Sigmoid colon (tissue), 7 donors: ENCODE data around the gene RNF157. TPM values are rescaled to one million over a fixed set of nuclear protein-coding genes. Genes with fewer than 3 reads are reported as not detected.

Source experiments
- DNase-seq: peaks from one replicate; pipeline ENCODE4 v3.0.0-alpha.2; 2019
- H3K27ac ChIP-seq, 4 donors: fragments of 200-600 bp; sonication (generic); one replicate each; pipeline ENCODE4 v1.5.1; 2016 to 2019; ENCODE audit warnings: mild to moderate bottlenecking in 1 of 4
- H3K27me3 ChIP-seq, 3 donors: fragments of 200-600 bp; sonication (generic); one replicate each; pipeline ENCODE4 v1.5.1; 2019; ENCODE audit warnings: mild to moderate bottlenecking in 1 of 3
- H3K36me3 ChIP-seq, 4 donors: fragments of 200-600 bp; sonication (generic); one replicate each; pipeline ENCODE4 v1.5.1; 2016 to 2019
- H3K4me1 ChIP-seq, 4 donors: fragments of 200-600 bp; sonication (generic); one replicate each; pipeline ENCODE4 v1.5.1; 2017 to 2019
- H3K4me3 ChIP-seq, 4 donors: fragments of 200-600 bp; sonication (generic); one replicate each; pipeline ENCODE4 v1.5.1; 2017 to 2019; ENCODE audit warnings: mild to moderate bottlenecking in 2 of 4, moderate library complexity in 1 of 4
- H3K9me3 ChIP-seq, 4 donors: fragments of 200-600 bp in 3 of 4; sonication (generic) in 3 of 4; one replicate each; pipeline versions ENCODE4 v1.5.1 to v1.6.1; 2013 to 2019
- CTCF ChIP-seq, 4 experiments: fragments of 450-650 bp in 3 of 4; fragments of 200-600 bp in 1 of 4; IDR thresholded peaks; one replicate each; pipeline ENCODE4 v1.5.1; 2016 to 2019; ENCODE audit warnings: antibody characterized with exemption in 4 of 4, mild to moderate bottlenecking in 3 of 4, moderate library complexity in 2 of 4
- EP300 ChIP-seq, 4 donors: sonication (generic); formaldehyde crosslinking; IDR thresholded peaks; one replicate each; pipeline ENCODE4 v1.6.1; 2017; ENCODE audit warnings: antibody characterized with exemption in 4 of 4
- POLR2A ChIP-seq, 2 donors: fragments of 450-650 bp; IDR thresholded peaks; one replicate each; pipeline ENCODE4 v1.6.1; 2016; ENCODE audit warnings: antibody characterized with exemption in 2 of 2, mild to moderate bottlenecking in 2 of 2, moderate library complexity in 2 of 2
- POLR2AphosphoS5 ChIP-seq, 4 donors: sonication (generic); formaldehyde crosslinking; IDR thresholded peaks; one replicate each; pipeline ENCODE4 v1.6.1; 2017; ENCODE audit warnings: antibody characterized with exemption in 4 of 4
- WGBS, 2 donors: extraction: QIAGEN DNeasy Blood & Tissue Kit; methylation state at CpG; one replicate each; pipeline ENCODE4 v1.1.7; 2013; 5-methylcytosine and 5-hydroxymethylcytosine counted together
- intact Hi-C: fragments of 100-400 bp; cut with DNase I; formaldehyde crosslinking; loops from one replicate; pipeline ENCODE4 v1.15.1; 2023
- polyA plus RNA-seq, 3 donors: library from polyadenylated mRNA; stranded (reverse); fragments of 200-250 nt; gene quantifications; one replicate each; pipeline ENCODE4 v1.2.3, GENCODE V29; 2013
- total RNA-seq, 4 donors: library from RNA; depleted of rRNA; stranded (reverse); fragments of >200 nt; gene quantifications; one replicate each; pipeline ENCODE4 v1.1.0, GENCODE V29; 2016
- donor health status: healthy with polysubstance abuse.
- donor health status: Bipolar disorder and iron deficiency.
- donor health status: healthy.

RNF157 gene
- total and polyA plus RNA-seq, 7 donors: 3.1 to 29.5 (median 6.0) TPM

- H3K27ac ChIP-seq: no peak overlapping the region
- no peaks in the 10 kb centered on the region for H3K9me3 ChIP-seq
- intact Hi-C loops: loop anchor here (2.0 kb wide), 1 partner anchor 33 kb away; no protein-coding TSS in a partner anchor
- no peaks in the 10 kb centered on the region for H3K27me3 ChIP-seq
- DNase-seq: no peak
- no peak for TF ChIP-seq EP300 (IDR thresholded peaks at IDR 0.05)
- no peak for TF ChIP-seq CTCF (IDR thresholded peaks at IDR 0.05)
- peaks cover 0 to 14% (median 10%) of the 10 kb centered on the region in 4 donors for H3K4me1 ChIP-seq
- H3K4me3 ChIP-seq: no peak overlapping the region
- 69 to 84% methylated on average over 13 of the region's 13 CpGs for WGBS, 2 donors
- peaks cover 0 to 3% (median 0%) of the 10 kb centered on the region in 4 donors for H3K36me3 ChIP-seq
These were observed 84.2 kb downstream of the RNF157 start for GRCh38 chr17:76155988-76156661.

- H3K4me1 ChIP-seq: peaks cover 0 to 24% (median 17%) of the 10 kb centered on the region in 4 donors
- no peak for DNase-seq
- H3K9me3 ChIP-seq: no peaks in the 10 kb centered on the region
- H3K27me3 ChIP-seq: no peaks in the 10 kb centered on the region
- intact Hi-C loops: loop anchor here (2.0 kb wide), 1 partner anchor 32 kb away; no protein-coding TSS in a partner anchor
- no peak for TF ChIP-seq POLR2AphosphoS5 (IDR thresholded peaks at IDR 0.05)
- no peak for TF ChIP-seq POLR2A (IDR thresholded peaks at IDR 0.05)
- no peak for TF ChIP-seq EP300 (IDR thresholded peaks at IDR 0.05)
- TF ChIP-seq CTCF (IDR thresholded peaks at IDR 0.05): no peak
- peaks cover 0 to 3% (median 0%) of the 10 kb centered on the region in 4 donors for H3K36me3 ChIP-seq
- 94% methylated on average over 10 of the region's 10 CpGs for WGBS, 2 donors
- H3K4me3 ChIP-seq: no peak overlapping the region
- H3K27ac ChIP-seq: no peak overlapping the region
These were observed 85.1 kb downstream of the RNF157 start for GRCh38 chr17:76154936-76155845.

GRCh38 chr17:76154292-76154691 is 86.0 kb downstream of the RNF157 start:
- WGBS, 2 donors: 95 to 96% methylated on average over 3 of the region's 3 CpGs
- no peak overlapping the region for H3K4me3 ChIP-seq

DNA sequence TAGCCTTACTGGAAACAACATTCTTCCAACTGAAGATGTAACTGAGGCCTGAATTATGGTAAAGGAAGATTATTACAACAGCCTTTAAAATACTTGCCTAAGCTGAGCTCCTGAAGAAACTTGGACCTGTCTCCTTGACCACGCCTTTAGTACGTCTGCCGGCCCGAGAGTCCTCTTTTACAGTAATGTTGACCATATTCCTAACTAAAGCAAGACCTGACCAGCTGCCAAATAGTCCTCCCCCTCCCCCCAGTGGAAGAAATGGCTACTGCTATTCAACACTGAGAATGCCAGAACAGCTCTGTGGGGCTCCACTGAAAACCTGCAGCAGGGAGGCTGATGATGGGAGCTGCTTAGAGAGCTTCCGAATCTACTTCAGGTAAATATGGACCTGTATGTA is 86.7 kb downstream of the RNF157 start:
- peak overlapping the region in 1 of 4 donors; percentile 18 for H3K27ac ChIP-seq
- TF ChIP-seq CTCF (IDR thresholded peaks at IDR 0.05): peak in 2 of 4 experiments; percentile 28 to 35
- TF ChIP-seq EP300 (IDR thresholded peaks at IDR 0.05): no peak
- no peak for TF ChIP-seq POLR2AphosphoS5 (IDR thresholded peaks at IDR 0.05)
- 70 to 76% methylated on average over 5 of the region's 5 CpGs for WGBS, 2 donors

More at GRCh38 chr17:76154292-76154691, 86.0 kb downstream of the RNF157 start:
- no peaks in the 10 kb centered on the region for H3K9me3 ChIP-seq
- H3K27ac ChIP-seq: no peak overlapping the region
- H3K4me1 ChIP-seq: peaks cover 0 to 27% (median 19%) of the 10 kb centered on the region in 4 donors
- no peaks in the 10 kb centered on the region for H3K27me3 ChIP-seq
- TF ChIP-seq POLR2A (IDR thresholded peaks at IDR 0.05) (no peak), EP300 (IDR thresholded peaks at IDR 0.05) (no peak)
- intact Hi-C loops: loop anchor here (2.0 kb wide), 1 partner anchor 31 kb away; no protein-coding TSS in a partner anchor
- peaks cover 0 to 2% (median 0%) of the 10 kb centered on the region in 4 donors for H3K36me3 ChIP-seq
- no peak for DNase-seq

GRCh38 chr17:76153202-76153601 is 87.1 kb downstream of the RNF157 start:
- Histone ChIP-seq H3K9me3 (no peaks in the 10 kb centered on the region), H3K4me3 (no peak overlapping the region), H3K36me3 (no peaks in the 10 kb centered on the region), H3K4me1 (peaks cover 0 to 27% (median 19%) of the 10 kb centered on the region in 4 donors), H3K27ac (peak overlapping the region in 1 of 4 donors; percentile 18), H3K27me3 (no peaks in the 10 kb centered on the region)
- TF ChIP-seq POLR2A (IDR thresholded peaks at IDR 0.05) (no peak), POLR2AphosphoS5 (IDR thresholded peaks at IDR 0.05) (no peak), EP300 (IDR thresholded peaks at IDR 0.05) (no peak), CTCF (IDR thresholded peaks at IDR 0.05) (no peak)
- 93% methylated on average over 9 of the region's 9 CpGs for WGBS, 2 donors
- intact Hi-C loops: no loop called here
- peak; percentile 54 for DNase-seq

More for the DNA sequence above, 86.7 kb downstream of the RNF157 start:
- H3K27me3 ChIP-seq: no peaks in the 10 kb centered on the region
- no peaks in the 10 kb centered on the region for H3K36me3 ChIP-seq
- H3K4me1 ChIP-seq: peaks cover 0 to 27% (median 19%) of the 10 kb centered on the region in 4 donors
- no peak overlapping the region for H3K4me3 ChIP-seq
- peak; percentile 69 for DNase-seq
- no peaks in the 10 kb centered on the region for H3K9me3 ChIP-seq
- intact Hi-C loops: loop anchor here (2.0 kb wide), 1 partner anchor 31 kb away; no protein-coding TSS in a partner anchor
